Measurements from ENCODE around the gene PSMA8.
A peak's percentile ranks its signal among the peaks of the same experiment; 100 is the strongest.

DNA sequence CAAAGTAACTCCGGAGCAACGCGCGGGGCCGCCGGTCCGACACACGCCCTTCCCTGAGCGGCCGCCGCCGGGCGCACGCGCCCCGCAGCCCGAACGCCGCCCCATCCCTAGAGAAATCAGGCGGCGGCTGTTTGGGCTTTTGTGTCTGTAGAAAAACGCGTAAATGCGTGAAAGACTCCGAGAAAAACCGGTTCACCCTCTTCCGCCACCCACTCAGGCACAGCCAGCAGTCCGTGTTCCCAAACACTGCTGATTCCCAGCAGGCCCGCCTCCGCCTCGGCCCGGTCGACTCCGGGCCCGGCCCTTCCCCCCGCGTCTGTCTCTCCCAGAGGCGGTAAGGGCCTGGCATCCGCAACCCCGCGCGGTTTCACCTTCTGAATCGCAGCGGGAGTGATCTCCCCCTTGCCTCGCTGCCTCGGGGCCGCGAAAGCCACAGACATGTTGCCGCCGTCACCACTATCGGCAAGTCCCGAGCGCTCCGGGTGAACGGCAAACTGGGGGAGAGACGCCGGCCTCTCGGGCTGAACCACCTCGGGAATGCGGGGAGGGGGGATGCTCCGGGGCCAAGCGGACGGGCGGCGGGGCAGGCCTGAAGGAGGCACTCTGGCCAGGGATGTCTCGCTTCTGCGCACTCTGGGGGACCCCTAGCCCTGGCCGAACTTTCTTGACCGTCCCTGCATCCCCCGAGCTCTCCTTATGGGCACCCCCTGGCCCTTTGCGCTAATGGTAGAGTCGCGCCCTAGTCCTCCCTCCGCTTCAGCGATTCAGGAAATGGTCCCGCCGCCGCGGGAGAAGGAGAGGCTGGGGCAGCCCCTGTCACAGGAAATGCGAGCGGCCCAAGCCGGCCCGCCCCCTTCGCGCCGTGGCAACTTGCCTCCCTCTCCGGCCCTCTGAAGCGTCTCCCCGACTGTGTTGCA is 43.3 kb upstream of the PSMA8 start, which contains the start of gene SS18:
- TF ChIP-seq ZNF18 (tag by site-specific recombination; IDR thresholded peaks at IDR 0.05) (no peak), ZNF366 (tag by site-specific recombination; conservative IDR thresholded peaks at IDR 0.05) (0 out of 2 replicates have a peak, but pooled peaks have one; percentile 42), ZNF561 (tag by site-specific recombination; IDR thresholded peaks at IDR 0.05; ENCODE audit: borderline replicate concordance) (0 out of 2 replicates have a peak, but pooled peaks have one; percentile 16), CTCF (tag by site-specific recombination; IDR thresholded peaks at IDR 0.05) (no peak), KLF16 (tag by site-specific recombination; IDR thresholded peaks at IDR 0.05) (no peak; the same call in none of the 2 replicates), TRIM28 (IDR thresholded peaks at IDR 0.05; ENCODE audit: borderline replicate concordance, low read length) (no peak; the same call in 1 of the 2 replicates), SP2 (tag by site-specific recombination; IDR thresholded peaks at IDR 0.05) (peak; percentile 72), PRDM1 (tag by site-specific recombination; IDR thresholded peaks at IDR 0.05) (no peak), ZSCAN4 (tag by site-specific recombination; IDR thresholded peaks at IDR 0.05) (no peak), ZNF404 (tag by site-specific recombination; IDR thresholded peaks at IDR 0.05) (no peak), ZNF837 (tag by site-specific recombination; IDR thresholded peaks at IDR 0.05) (no peak), ZNF530 (tag by site-specific recombination; IDR thresholded peaks at IDR 0.05; ENCODE audit: low read depth) (no peak)
- TF ChIP-seq, protein P1, sequence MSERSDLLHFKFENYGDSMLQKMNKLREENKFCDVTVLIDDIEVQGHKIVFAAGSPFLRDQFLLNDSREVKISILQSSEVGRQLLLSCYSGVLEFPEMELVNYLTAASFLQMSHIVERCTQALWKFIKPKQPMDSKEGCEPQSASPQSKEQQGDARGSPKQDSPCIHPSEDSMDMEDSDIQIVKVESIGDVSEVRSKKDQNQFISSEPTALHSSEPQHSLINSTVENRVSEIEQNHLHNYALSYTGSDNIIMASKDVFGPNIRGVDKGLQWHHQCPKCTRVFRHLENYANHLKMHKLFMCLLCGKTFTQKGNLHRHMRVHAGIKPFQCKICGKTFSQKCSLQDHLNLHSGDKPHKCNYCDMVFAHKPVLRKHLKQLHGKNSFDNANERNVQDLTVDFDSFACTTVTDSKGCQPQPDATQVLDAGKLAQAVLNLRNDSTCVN (tag by site-specific recombination; optimal IDR thresholded peaks at IDR 0.05) = peak; percentile 65
